ENCODE data around the gene SNRNP200. TPM values are rescaled to one million over a fixed set of nuclear protein-coding genes. Genes with fewer than 3 reads are reported as not detected.
A peak's percentile ranks its signal among the peaks of the same experiment; 100 is the strongest.

SNRNP200 gene
- total and polyA plus RNA-seq, 11 donors, result 38.8 to 85.5 (median 66.6) TPM

DNA sequence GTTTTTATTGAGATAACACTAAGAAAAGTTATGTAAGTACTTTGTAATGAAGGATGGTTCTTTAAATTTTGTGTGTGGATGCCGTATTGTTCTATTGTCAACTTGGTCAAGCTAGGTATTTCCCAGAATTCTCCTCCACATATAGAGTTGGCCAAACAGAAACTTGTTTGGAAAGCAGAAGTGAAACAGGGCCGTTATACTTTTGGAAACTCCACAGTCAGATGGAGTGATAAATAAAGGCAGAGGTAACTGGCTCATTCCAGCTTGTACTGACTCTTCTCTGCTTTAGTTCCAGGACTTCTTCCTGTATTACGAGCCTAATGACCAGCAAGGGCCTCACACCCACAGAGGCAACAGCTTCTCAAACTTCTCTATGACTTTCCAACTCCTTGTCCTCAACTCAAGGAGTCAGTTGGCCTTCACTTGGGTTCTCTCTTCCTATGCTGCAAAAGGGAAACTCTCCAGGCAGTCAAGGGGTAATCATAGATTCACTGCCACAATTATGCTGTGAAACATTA is 80.3 kb downstream of the SNRNP200 start:
- H3K27ac ChIP-seq, result peak overlapping the region in 1 of 12 donors; percentile 87
- no peak for DNase-seq

More for the DNA sequence above, 80.3 kb downstream of the SNRNP200 start:
- no peaks in the 10 kb centered on the region for H3K27me3 ChIP-seq
- intact Hi-C loops (cut with DNase I), result no loop called here
- H3K36me3 ChIP-seq, result peaks cover 0 to 4% (median 0%) of the 10 kb centered on the region in 9 donors
- peaks cover 0 to 5% (median 0%) of the 10 kb centered on the region in 12 donors for H3K9me3 ChIP-seq
- 72 to 78% (median 74%) methylated on average over 3 of the region's 3 CpGs for WGBS, 4 donors
- ATAC-seq, result peak in 2 of 4 donors; percentile 47 to 49
- no peak overlapping the region for H3K4me3 ChIP-seq
- H3K4me1 ChIP-seq, result peaks cover 0 to 26% (median 0%) of the 10 kb centered on the region in 12 donors
- TF ChIP-seq, protein P1, sequence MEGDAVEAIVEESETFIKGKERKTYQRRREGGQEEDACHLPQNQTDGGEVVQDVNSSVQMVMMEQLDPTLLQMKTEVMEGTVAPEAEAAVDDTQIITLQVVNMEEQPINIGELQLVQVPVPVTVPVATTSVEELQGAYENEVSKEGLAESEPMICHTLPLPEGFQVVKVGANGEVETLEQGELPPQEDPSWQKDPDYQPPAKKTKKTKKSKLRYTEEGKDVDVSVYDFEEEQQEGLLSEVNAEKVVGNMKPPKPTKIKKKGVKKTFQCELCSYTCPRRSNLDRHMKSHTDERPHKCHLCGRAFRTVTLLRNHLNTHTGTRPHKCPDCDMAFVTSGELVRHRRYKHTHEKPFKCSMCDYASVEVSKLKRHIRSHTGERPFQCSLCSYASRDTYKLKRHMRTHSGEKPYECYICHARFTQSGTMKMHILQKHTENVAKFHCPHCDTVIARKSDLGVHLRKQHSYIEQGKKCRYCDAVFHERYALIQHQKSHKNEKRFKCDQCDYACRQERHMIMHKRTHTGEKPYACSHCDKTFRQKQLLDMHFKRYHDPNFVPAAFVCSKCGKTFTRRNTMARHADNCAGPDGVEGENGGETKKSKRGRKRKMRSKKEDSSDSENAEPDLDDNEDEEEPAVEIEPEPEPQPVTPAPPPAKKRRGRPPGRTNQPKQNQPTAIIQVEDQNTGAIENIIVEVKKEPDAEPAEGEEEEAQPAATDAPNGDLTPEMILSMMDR (IDR thresholded peaks at IDR 0.05), result no peak
- TF ChIP-seq POLR2A (IDR thresholded peaks at IDR 0.05), result no peak

Other genes with a start within 250 kb of the SNRNP200 start
- 1 to 10 TPM; 2.2 to 6.1 (median 3.6) TPM for gene ADRA2B, start 189.0 kb downstream of the SNRNP200 start, total RNA-seq
- gene ADRA2B, start 189.0 kb downstream of the SNRNP200 start, polyA plus RNA-seq, result 1 to 10 TPM; 1.5 to 3.5 TPM
- not detected for gene ASTL, start 167.0 kb downstream of the SNRNP200 start, total RNA-seq
- under 1 TPM in 1 of 2 donors, not detected in 1; 0.14 TPM for gene ASTL, start 167.0 kb downstream of the SNRNP200 start, polyA plus RNA-seq
- 10 to 100 TPM in 1 of 9 donors, 1 to 10 TPM in 6, under 1 TPM in 2; 0.56 to 11.1 (median 2.7) TPM for gene DUSP2, start 160.1 kb downstream of the SNRNP200 start, total RNA-seq
- 10 to 100 TPM in 1 of 2 donors, 1 to 10 TPM in 1; 1.4 to 23.1 TPM for gene DUSP2, start 160.1 kb downstream of the SNRNP200 start, polyA plus RNA-seq
- gene STARD7, start 96.7 kb downstream of the SNRNP200 start, total RNA-seq, result 100 to 1,000 TPM; 148 to 526 (median 188) TPM
- 100 to 1,000 TPM in 1 of 2 donors, 10 to 100 TPM in 1; 58.3 to 520 TPM for gene STARD7, start 96.7 kb downstream of the SNRNP200 start, polyA plus RNA-seq
- 100 to 1,000 TPM in 5 of 9 donors, 10 to 100 TPM in 4; 71.8 to 134 (median 103) TPM for gene TMEM127, start 39.5 kb downstream of the SNRNP200 start, total RNA-seq
- 100 to 1,000 TPM in 1 of 2 donors, 10 to 100 TPM in 1; 18.6 to 124 TPM for gene TMEM127, start 39.5 kb downstream of the SNRNP200 start, polyA plus RNA-seq
- 100 to 1,000 TPM in 2 of 9 donors, 10 to 100 TPM in 7; 57.7 to 109 (median 68.7) TPM for gene CIAO1, start 39.3 kb downstream of the SNRNP200 start, total RNA-seq
- 10 to 100 TPM; 20.5 to 94.0 TPM for gene CIAO1, start 39.3 kb downstream of the SNRNP200 start, polyA plus RNA-seq
- 1 to 10 TPM in 7 of 9 donors, under 1 TPM in 2; 0.65 to 3.8 (median 1.5) TPM for gene ITPRIPL1, start 19.8 kb upstream of the SNRNP200 start, total RNA-seq
- under 1 TPM; 0.80 to 0.83 TPM for gene ITPRIPL1, start 19.8 kb upstream of the SNRNP200 start, polyA plus RNA-seq
- 1 to 10 TPM in 1 of 9 donors, under 1 TPM in 8; 0.19 to 7.4 (median 0.48) TPM for gene NCAPH, start 30.2 kb upstream of the SNRNP200 start, total RNA-seq
- under 1 TPM; 0.46 to 0.64 TPM for gene NCAPH, start 30.2 kb upstream of the SNRNP200 start, polyA plus RNA-seq
- gene NEURL3, start 199.8 kb upstream of the SNRNP200 start, total RNA-seq, result under 1 TPM in 2 of 9 donors, not detected in 7; 0.27 to 0.75 TPM
- under 1 TPM in 1 of 2 donors, not detected in 1; 0.07 TPM for gene NEURL3, start 199.8 kb upstream of the SNRNP200 start, polyA plus RNA-seq
- gene ARID5A, start 231.2 kb upstream of the SNRNP200 start, total RNA-seq, result 10 to 100 TPM; 13.3 to 50.2 (median 28.2) TPM
- gene ARID5A, start 231.2 kb upstream of the SNRNP200 start, polyA plus RNA-seq, result 10 to 100 TPM; 35.6 to 41.2 TPM